Trophoblast cell (in vitro differentiated cells and primary cell): ENCODE measurements around the gene VPS41.

ENCODE experiments used
- DNase-seq, 2 donors: peaks; one replicate each; pipeline ENCODE4 v3.0.0-alpha.2; 2016
- H2AFZ ChIP-seq: 2 replicates; pipeline ENCODE4 v1.6.1; 2013; ENCODE audit warnings: low read length, moderate library complexity, mild to moderate bottlenecking; ENCODE audit not compliant: insufficient read depth, poor library complexity
- H2AK5ac ChIP-seq: 2 replicates; pipeline ENCODE4 v1.6.1; 2013; ENCODE audit warnings: mild to moderate bottlenecking, low read length
- H2BK120ac ChIP-seq: 2 replicates; pipeline ENCODE4 v1.6.1; 2013; ENCODE audit warnings: low read length, mild to moderate bottlenecking, moderate library complexity; ENCODE audit not compliant: insufficient read depth, poor library complexity
- H2BK12ac ChIP-seq: 2 replicates; pipeline ENCODE4 v1.6.1; 2013; ENCODE audit warnings: mild to moderate bottlenecking, low read length, moderate library complexity
- H2BK5ac ChIP-seq: 2 replicates; pipeline ENCODE4 v1.6.1; 2013; ENCODE audit warnings: low read length, low read depth, moderate library complexity, mild to moderate bottlenecking; ENCODE audit not compliant: poor library complexity
- H3K14ac ChIP-seq: 2 replicates; pipeline ENCODE4 v1.6.1; 2013; ENCODE audit warnings: mild to moderate bottlenecking, low read length
- H3K18ac ChIP-seq: 2 replicates; pipeline ENCODE4 v1.6.1; 2013; ENCODE audit warnings: mild to moderate bottlenecking, low read length
- H3K23ac ChIP-seq: 2 replicates; pipeline ENCODE4 v1.6.1; 2013; ENCODE audit warnings: low read length
- H3K27ac ChIP-seq: 2 replicates; pipeline ENCODE4 v1.5.1; 2013; ENCODE audit warnings: low read depth, mild to moderate bottlenecking, inconsistent platforms, low read length, moderate library complexity
- H3K27me3 ChIP-seq: 2 replicates; pipeline ENCODE4 v1.6.1; 2013; ENCODE audit warnings: inconsistent platforms, mild to moderate bottlenecking, low read length, moderate library complexity; ENCODE audit not compliant: insufficient read depth
- H3K36me3 ChIP-seq, 2 experiments: 1 replicate in 1 of 2; 2 replicates in 1 of 2; pipeline ENCODE4 v1.6.1; 2013; ENCODE audit warnings: low read length in 2 of 2, mild to moderate bottlenecking in 2 of 2, moderate library complexity in 1 of 2; ENCODE audit not compliant: insufficient read depth in 2 of 2, control insufficient read depth in 1 of 2
- H3K4ac ChIP-seq: 2 replicates; pipeline ENCODE4 v1.6.1; 2013; ENCODE audit warnings: low read depth, mild to moderate bottlenecking, low read length, moderate library complexity
- H3K4me1 ChIP-seq, 2 experiments: 1 replicate in 1 of 2; 2 replicates in 1 of 2; pipeline ENCODE4 v1.6.1; 2013; ENCODE audit warnings: low read length in 2 of 2, mild to moderate bottlenecking in 2 of 2, moderate library complexity in 1 of 2; ENCODE audit not compliant: insufficient read depth in 2 of 2, control insufficient read depth in 1 of 2
- H3K4me2 ChIP-seq: 2 replicates; pipeline ENCODE4 v1.6.1; 2013; ENCODE audit warnings: inconsistent platforms, mild to moderate bottlenecking, low read length, moderate library complexity
- H3K4me3 ChIP-seq: 2 replicates; pipeline ENCODE4 v1.5.1; 2013; ENCODE audit warnings: mild to moderate bottlenecking, low read depth, low read length, inconsistent platforms
- H3K79me1 ChIP-seq: one replicate; pipeline ENCODE4 v1.6.1; 2013; ENCODE audit warnings: low read length
- H3K79me2 ChIP-seq: 2 replicates; pipeline ENCODE4 v1.6.1; 2013; ENCODE audit warnings: low read length, mild to moderate bottlenecking; ENCODE audit not compliant: control insufficient read depth, insufficient read depth, poor library complexity
- H3K9ac ChIP-seq: 2 replicates; pipeline ENCODE4 v1.6.1; 2013; ENCODE audit warnings: mild to moderate bottlenecking, low read length
- H3K9me3 ChIP-seq: 2 replicates; pipeline ENCODE4 v1.6.1; 2013; ENCODE audit warnings: low read depth, mild to moderate bottlenecking, control low read depth, inconsistent platforms, low read length; ENCODE audit not compliant: insufficient read depth
- H4K12ac ChIP-seq: 2 replicates; pipeline ENCODE4 v1.6.1; 2013; ENCODE audit warnings: low read depth, mild to moderate bottlenecking, low read length, moderate library complexity
- H4K8ac ChIP-seq: 2 replicates; pipeline ENCODE4 v1.6.1; 2013; ENCODE audit warnings: low read depth, mild to moderate bottlenecking, low read length, moderate library complexity
- H4K91ac ChIP-seq: one replicate; pipeline ENCODE4 v1.6.1; 2013; ENCODE audit warnings: low read depth, mild to moderate bottlenecking, low read length, moderate library complexity
- WGBS: extraction: QIAGEN DNeasy Blood & Tissue Kit; methylation state at CpG from one replicate; pipeline ENCODE4 v1.1.7; 2013; ENCODE audit warnings: missing lambda C conversion rate; ENCODE audit not compliant: insufficient read length, insufficient coverage; ENCODE audit errors: extremely low coverage; 5-methylcytosine and 5-hydroxymethylcytosine counted together

Gene VPS41

DNA sequence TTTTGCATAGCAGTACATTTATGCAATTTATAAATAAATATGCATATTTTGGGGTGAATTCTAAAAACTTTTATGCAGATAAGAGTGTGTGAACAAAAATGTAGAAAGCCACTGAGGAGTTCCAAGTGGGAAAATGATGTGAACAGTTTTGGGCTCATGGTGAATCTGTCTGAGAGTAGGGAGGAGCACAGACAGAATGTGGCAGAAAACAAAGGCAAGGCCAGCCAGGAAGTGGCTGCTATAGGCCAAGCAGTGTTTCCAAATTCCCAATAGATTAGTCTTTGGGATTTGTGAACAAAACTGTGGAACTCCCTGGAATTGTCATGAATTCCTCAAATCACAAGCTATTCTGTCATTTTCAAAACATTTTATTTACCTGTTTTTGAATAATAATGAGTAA lies 204.2 kb downstream of the VPS41 start:
- Histone ChIP-seq H3K4me2 (no peak overlapping the region), H3K14ac (no peak overlapping the region), H4K12ac (no peak overlapping the region), H2BK120ac (no peak overlapping the region), H3K79me1 (no peaks in the 10 kb centered on the region), H3K9me3 (no peaks in the 10 kb centered on the region), H2BK5ac (no peak overlapping the region), H3K9ac (no peak overlapping the region), H2BK12ac (no peak overlapping the region), H2AFZ (no peak overlapping the region), H3K79me2 (no peaks in the 10 kb centered on the region), H3K4me3 (no peak overlapping the region), H3K23ac (no peak overlapping the region), H2AK5ac (no peak overlapping the region), H3K4me1 (no peaks in the 10 kb centered on the region), H3K18ac (no peak overlapping the region), H3K4ac (no peak overlapping the region), H3K27me3 (no peaks in the 10 kb centered on the region), H3K27ac (no peak overlapping the region), H4K8ac (no peak overlapping the region), H3K36me3 (no peaks in the 10 kb centered on the region), H4K91ac (no peak overlapping the region)
- DNase-seq, result no peak

DNA sequence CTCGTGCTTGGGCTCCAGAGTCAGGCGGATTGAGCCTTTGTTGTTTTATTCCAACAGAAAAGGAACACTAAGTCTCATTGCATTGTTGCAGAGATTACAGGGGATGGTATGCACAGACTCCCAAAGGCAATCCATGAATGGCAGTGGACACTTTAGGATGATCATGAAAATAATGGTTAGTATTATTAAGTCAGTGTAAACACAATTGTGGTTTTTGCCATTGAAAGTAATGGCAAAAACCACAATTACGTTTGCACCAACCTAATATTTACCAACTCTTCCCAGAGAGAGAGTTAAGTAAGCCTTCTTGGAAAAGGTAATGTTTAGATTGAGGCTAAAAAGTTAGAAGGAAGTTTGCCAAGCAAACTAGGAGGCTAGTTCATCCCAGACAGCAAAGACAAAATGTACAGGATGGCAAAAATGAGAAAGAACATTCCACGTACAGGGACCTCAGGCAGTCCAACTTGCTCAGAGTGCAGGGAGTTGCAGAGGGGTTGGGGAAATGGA lies 204.9 kb downstream of the VPS41 start:
- Histone ChIP-seq H4K8ac (no peak overlapping the region), H3K23ac (no peak overlapping the region), H3K36me3 (no peaks in the 10 kb centered on the region), H3K9me3 (no peaks in the 10 kb centered on the region), H3K79me2 (no peaks in the 10 kb centered on the region), H2BK12ac (no peak overlapping the region), H4K12ac (no peak overlapping the region), H3K4me3 (no peak overlapping the region), H3K14ac (no peak overlapping the region), H3K18ac (no peak overlapping the region), H2BK120ac (no peak overlapping the region), H4K91ac (no peak overlapping the region), H3K4me1 (no peaks in the 10 kb centered on the region), H3K27me3 (no peaks in the 10 kb centered on the region), H3K9ac (no peak overlapping the region), H3K4me2 (no peak overlapping the region), H2AK5ac (no peak overlapping the region), H2BK5ac (no peak overlapping the region), H3K4ac (no peak overlapping the region), H3K27ac (no peak overlapping the region), H3K79me1 (no peaks in the 10 kb centered on the region), H2AFZ (no peak overlapping the region)
- DNase-seq, result no peak
- WGBS, result no CpG with 5 or more reads among the region's 4 CpGs

DNA sequence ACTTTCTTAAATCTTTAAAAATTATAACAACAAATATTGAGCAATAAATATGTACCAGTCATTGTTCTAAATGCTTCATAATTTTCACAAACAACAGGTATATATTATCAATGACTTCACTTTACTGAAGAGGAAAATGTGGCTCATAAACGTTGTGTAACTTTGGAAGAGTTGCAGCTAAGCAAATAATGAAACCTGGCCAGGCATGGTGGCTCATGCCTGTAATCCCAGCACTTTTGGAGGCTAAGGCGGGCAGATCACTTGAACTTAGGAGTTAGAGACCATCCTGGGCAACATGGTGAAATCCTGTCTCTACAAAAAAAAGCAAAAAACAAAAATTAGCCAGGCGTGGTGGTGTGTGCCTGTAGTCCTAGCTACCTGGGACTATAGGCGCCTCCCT lies 205.9 kb downstream of the VPS41 start:
- Histone ChIP-seq H3K9me3 (no peaks in the 10 kb centered on the region), H4K12ac (no peak overlapping the region), H3K9ac (no peak overlapping the region), H2BK120ac (no peak overlapping the region), H2BK5ac (no peak overlapping the region), H3K27me3 (no peaks in the 10 kb centered on the region), H2AK5ac (no peak overlapping the region), H4K91ac (no peak overlapping the region), H3K4ac (no peak overlapping the region), H3K23ac (no peak overlapping the region), H2BK12ac (no peak overlapping the region), H3K36me3 (no peaks in the 10 kb centered on the region), H3K27ac (no peak overlapping the region), H3K79me2 (no peaks in the 10 kb centered on the region), H4K8ac (no peak overlapping the region), H3K4me1 (no peaks in the 10 kb centered on the region), H2AFZ (no peak overlapping the region), H3K14ac (no peak overlapping the region), H3K79me1 (no peaks in the 10 kb centered on the region), H3K18ac (no peak overlapping the region), H3K4me3 (no peak overlapping the region), H3K4me2 (no peak overlapping the region)
- no peak for DNase-seq
- WGBS, result no CpG with 5 or more reads among the region's 4 CpGs

DNA sequence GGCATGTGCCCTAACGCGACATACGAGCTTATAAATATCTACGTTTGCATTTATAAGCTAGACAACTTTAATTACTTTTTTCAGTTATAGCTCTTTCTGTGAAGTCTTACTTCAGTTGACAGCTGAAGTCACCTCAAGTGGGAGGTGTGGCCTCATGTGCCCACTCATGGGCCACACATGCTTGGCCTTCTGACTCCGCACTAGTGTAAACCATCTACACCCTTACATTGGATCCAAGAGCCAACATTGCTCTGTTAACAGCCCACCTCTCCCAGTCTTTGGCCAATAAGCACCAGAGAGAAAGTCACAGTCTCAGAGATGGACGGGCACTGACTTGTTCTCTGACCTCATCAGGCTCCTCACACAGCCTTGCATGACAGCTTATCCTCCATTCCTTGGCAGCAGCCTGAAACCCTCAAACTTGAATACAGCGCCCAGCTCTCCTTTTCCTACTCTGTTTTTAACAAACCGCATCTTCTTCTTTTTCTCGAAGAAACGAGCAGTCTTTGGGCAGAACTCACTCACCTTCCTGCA lies 206.9 kb downstream of the VPS41 start:
- H3K36me3 ChIP-seq, result no peaks in the 10 kb centered on the region
- H3K79me1 ChIP-seq, result no peaks in the 10 kb centered on the region
- H2BK120ac ChIP-seq, result no peak overlapping the region
- H4K12ac ChIP-seq, result no peak overlapping the region
- H3K4me2 ChIP-seq, result no peak overlapping the region
- no peak overlapping the region for H2BK5ac ChIP-seq
- H3K4me1 ChIP-seq, result no peaks in the 10 kb centered on the region
- no peak overlapping the region for H3K23ac ChIP-seq
- H3K14ac ChIP-seq, result no peak overlapping the region
- H2AFZ ChIP-seq, result no peak overlapping the region
- WGBS, result no CpG with 5 or more reads among the region's 10 CpGs
- no peak overlapping the region for H3K4me3 ChIP-seq
- no peaks in the 10 kb centered on the region for H3K79me2 ChIP-seq
- H3K9ac ChIP-seq, result no peak overlapping the region
- no peak for DNase-seq
- H2BK12ac ChIP-seq, result no peak overlapping the region
- H2AK5ac ChIP-seq, result no peak overlapping the region
- H3K27ac ChIP-seq, result no peak overlapping the region
- no peaks in the 10 kb centered on the region for H3K27me3 ChIP-seq
- H4K8ac ChIP-seq, result no peak overlapping the region
- H3K9me3 ChIP-seq, result no peaks in the 10 kb centered on the region
- H4K91ac ChIP-seq, result no peak overlapping the region
- H3K4ac ChIP-seq, result no peak overlapping the region
- H3K18ac ChIP-seq, result no peak overlapping the region
